Measurements from ENCODE around the gene POM121L2.
"Not testable (repeated sequence)": the region's sequence is repeated elsewhere in the genome, so short reads cannot be mapped to it uniquely, and the experiment has no call there.

The POM121L2 gene

GRCh38 chr6:27267857-27268434 is 44.1 kb downstream of the POM121L2 start:
- no peak for TF ChIP-seq JUND (IDR thresholded peaks at IDR 0.05; ENCODE audit: low read depth)
- in situ Hi-C loops (cut with HindIII; ENCODE audit: low pct_unique_long_range_greater_than_20kb, low sequenced_read_pairs): no loop called here
- DNase-seq (ENCODE audit: low read depth in 1 of 2, low spot score in 1 of 2): no peak

- DNase-seq (ENCODE audit: low read depth in 1 of 2, low spot score in 1 of 2); in situ Hi-C loops (cut with HindIII; ENCODE audit: low pct_unique_long_range_greater_than_20kb, low sequenced_read_pairs): not testable (repeated sequence)
Measured at GRCh38 chr6:27267003-27267402, 45.1 kb downstream of the POM121L2 start.

GRCh38 chr6:27263886-27264285 is 48.2 kb downstream of the POM121L2 start:
- TF ChIP-seq JUND (IDR thresholded peaks at IDR 0.05; ENCODE audit: low read depth): no peak
- in situ Hi-C loops (cut with HindIII; ENCODE audit: low pct_unique_long_range_greater_than_20kb, low sequenced_read_pairs): no loop called here
- DNase-seq (ENCODE audit: low read depth in 1 of 2, low spot score in 1 of 2): no peak

- in situ Hi-C loops (cut with HindIII; ENCODE audit: low pct_unique_long_range_greater_than_20kb, low sequenced_read_pairs): no loop called here
- TF ChIP-seq JUND (IDR thresholded peaks at IDR 0.05; ENCODE audit: low read depth): no peak
- no peak for DNase-seq (ENCODE audit: low read depth in 1 of 2, low spot score in 1 of 2)
Measured at GRCh38 chr6:27260836-27261375, 51.2 kb downstream of the POM121L2 start.

GRCh38 chr6:27260369-27260768 is 51.7 kb downstream of the POM121L2 start:
- TF ChIP-seq JUND (IDR thresholded peaks at IDR 0.05; ENCODE audit: low read depth): no peak
- in situ Hi-C loops (cut with HindIII; ENCODE audit: low pct_unique_long_range_greater_than_20kb, low sequenced_read_pairs): no loop called here
- DNase-seq (ENCODE audit: low read depth in 1 of 2, low spot score in 1 of 2): no peak

All from T47D (cell line).